ENCODE data around the gene MYH9.
"Not testable (repeated sequence)": the region's sequence is repeated elsewhere in the genome, so short reads cannot be mapped to it uniquely, and the experiment has no call there.

Gene MYH9

DNA sequence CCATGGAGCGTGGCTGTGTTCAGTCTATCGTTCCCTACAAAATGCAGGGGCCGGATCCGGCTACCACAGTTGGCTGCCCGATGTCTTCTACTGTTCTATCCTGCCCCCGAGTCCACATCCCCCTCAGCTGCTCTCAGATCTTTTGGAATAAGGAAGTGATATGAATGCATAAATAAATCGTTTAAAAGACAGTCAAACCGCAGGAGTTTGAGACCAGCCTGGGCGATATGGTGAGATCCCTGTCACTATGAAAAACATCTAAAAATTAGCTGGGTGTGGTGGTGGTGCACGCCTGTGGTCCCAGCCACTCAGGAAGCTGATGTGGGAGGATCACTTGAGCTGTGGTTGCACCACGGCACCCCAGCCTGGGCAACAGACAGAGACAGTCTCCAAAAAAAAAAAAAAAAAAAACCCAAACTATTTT lies 97.8 kb downstream of the MYH9 start:
- DNase-seq = not testable (repeated sequence)

DNA sequence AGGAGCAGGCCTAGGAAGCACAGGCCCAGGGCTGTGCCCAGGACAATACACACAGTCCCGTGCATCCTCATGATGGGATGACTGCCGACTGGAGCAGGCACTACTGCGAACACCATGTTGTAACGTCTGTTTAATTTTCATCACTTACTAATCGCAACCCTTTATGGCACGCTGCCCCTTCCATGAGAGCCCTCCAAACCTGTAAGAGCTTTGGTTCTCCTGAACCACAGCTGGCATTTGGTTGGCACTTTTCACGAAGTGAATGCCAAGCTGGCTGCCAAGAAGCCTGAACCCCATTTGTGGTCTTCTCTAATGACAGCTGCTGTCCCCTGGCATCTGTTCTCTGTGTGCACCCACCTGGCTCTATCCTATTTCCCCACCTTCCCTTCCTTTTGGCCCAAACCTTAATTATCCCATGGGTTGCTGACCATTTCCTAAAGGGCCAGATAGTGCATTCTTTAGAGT lies 98.3 kb downstream of the MYH9 start:
- DNase-seq = no peak

DNA sequence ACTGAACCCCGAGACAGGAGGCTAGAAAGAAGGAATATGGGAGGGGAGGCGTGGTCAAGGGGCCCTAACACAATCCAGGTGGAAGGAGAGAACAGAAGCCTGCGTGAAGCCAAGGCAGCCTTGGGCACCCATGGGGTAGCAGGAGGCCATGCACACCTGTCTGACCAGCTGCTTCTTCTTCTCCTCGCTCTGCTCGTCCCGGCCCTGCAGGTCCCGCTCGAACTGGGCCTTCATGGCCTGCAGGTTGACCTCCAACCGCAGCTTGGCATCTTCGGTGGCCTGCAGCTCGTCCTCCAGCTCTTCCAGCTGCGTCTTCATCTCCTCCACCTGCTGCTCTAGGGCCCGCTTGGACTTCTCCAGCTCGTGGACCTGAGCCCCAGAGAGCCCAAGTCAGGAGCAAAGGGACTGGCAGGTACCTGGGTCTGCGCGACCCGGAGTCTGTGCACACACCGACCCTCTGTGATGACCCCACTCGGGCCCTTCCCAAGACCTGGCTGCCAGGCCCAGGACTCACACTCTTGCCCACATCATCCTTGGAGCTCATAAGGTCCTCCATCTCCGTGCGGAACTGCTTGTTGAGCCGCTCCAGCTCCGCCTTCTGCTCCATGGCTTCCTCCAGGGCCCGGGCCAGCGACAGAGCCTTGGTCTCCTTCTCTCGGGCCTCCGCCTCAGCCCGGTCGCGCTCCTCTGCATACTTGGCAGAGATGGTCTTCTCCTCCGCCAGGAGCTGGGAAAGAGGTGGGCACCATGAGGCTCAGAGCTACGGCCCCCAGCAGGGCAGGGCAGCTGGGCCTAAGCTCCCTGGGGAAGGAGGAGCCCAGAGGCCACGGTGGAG lies 99.0 kb downstream of the MYH9 start:
- DNase-seq = no peak

DNA sequence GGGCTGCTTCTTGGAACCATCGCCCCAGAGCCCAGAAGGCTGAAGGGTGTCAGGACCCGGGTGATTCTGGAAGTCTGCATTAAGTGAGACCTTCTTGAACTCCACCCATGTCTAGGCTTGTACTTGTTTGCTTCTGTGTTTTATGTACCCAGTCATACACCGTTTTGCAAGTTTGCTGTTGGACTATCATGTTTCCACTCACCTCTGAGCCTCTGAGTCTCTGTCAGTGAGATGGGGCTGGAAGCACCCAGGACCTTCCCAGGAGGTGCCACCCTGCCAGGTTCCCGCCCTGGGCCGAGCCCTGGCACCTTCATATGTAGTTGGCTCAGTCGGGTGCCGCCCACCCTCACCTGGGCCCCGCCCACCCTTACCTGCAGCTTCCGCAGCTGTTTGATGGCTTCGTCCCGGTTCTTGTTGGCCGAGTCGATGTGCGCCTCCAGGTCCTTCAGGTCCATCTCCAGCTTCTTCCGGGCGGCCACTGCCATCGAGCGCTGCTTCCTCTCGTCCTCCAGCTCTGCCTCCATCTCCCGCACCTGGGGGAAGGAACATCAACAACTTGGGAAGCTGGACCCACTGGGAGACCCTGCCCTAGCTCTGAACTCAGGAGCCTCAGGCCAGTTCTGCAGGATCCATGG lies 99.8 kb downstream of the MYH9 start:
- no peak for DNase-seq

DNA sequence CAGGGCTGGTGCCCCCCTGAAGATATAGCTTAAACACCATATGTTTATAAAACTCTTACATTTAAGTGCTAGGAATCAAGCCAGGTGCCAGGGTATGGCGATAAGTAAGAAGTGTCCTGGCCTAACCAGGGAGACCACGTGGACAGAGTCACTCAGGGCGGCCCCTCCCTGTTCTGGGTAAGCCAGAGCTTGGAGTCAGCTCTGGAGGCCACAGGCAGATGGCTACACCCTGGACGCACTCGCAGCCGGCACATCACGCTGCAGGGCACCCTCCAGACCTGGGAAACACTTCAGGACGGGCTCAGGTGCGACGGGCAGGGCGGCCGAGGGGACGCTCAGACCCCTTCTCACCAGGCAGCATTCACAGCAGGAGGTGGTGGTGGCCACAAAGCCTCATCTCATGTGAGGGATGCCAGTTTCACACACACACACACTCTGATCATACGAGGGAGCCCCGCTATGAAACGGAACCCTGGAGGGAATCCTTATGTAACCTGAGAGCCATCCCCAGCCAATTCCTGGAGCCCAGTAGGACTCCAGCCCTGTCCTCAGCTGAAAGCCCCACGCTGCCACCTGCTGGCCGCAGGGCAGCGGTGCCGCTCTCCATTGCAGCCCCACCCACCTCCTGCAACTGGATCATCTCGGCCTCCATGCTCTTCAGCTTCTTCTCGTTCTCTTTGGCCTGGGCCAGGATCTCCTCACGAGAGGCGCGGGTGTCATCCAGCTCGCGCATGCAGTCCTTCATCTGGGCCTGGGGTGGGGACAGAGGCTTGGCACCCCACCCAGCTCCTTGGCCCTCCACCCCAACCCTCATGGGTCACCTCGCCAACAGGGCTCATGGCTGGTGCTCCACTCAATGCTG lies 101.4 kb downstream of the MYH9 start:
- peak; percentile 85 for DNase-seq

DNA sequence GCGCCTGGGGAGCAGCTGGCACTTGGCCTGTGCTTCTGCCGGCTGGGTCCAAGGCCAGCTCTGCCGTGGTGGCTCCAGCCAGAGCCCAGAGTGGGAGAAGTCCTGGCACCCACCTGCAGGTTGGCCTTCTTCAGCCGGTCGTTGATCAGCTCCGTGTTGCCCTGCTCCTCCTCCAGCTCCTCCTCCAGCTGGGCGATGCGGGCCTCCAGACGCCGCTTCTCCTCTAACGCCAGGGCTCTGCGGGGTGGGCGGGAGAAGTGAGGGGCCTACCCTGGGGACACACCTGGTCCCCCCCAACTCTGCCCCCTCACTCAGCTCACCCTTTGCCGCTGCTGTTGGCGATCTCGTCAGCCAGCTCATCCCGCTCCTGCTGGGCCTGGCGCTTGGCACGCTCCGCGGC lies 102.2 kb downstream of the MYH9 start:
- no peak for DNase-seq

DNA sequence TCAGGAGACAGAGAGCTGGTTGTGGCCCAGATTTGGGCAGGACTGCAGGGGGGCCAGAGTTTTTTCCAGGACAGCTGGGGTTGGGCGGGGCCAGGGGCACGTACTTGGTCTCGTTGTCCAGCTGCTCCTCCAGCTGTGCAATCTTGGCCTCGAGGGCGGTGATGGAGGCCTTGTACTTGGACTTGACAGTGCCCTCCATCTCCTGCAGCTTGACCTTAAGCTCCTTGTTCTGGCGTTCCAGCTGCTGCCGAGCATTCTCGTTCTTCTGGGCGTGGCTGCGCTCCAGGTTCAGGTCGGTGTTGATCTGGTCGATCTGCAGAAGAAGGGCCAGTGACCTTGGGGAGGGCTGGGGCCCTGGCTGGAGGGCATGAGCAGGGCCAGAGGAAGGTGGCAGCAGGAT lies 102.8 kb downstream of the MYH9 start:
- no peak for DNase-seq

DNA sequence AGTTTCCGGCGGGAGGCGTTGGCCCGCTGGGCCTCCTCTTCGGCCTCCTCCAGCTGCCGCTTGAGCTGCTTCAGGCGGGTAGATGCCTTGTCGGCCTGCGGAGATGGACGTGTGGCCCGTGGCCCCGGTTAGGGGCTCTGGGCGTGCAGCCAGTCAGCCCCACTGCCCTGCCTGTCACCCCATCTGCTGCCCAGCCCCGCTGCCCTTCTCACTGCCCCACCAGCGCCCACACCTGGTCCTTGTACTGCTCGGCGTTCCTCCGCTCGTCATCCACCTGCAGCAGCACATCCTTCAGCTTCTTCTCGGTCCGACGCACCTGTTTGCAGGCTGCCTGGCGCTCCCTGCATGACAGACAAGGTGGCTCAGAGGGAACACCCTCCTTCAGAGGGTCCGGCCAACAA lies 103.6 kb downstream of the MYH9 start:
- no peak for DNase-seq

DNA sequence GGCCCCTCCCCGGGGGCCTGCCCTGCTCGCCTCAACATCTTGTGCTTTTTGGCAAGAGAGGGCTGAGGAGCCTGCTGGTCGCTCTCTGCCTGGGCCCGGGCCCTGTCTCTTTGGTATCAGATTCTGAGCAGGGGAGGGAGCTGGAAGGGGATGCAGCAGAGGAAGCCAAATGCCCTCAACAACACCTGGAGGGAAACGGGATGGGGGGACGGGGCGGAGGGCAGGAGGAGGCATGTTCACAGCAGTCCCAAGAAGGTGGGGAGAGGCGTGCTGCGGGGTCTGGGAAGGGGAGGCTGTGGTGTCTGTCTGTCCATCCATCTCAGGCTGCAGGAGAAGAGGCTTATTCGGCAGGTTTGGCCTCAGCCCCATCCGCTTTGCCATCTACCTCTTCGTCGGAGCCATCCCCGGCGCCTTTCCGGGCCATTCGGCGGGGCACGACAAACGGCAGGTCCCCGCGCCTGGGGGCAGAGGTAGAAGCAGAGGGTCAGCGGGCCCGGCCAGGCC lies 105.4 kb downstream of the MYH9 start:
- DNase-seq = no peak

DNA sequence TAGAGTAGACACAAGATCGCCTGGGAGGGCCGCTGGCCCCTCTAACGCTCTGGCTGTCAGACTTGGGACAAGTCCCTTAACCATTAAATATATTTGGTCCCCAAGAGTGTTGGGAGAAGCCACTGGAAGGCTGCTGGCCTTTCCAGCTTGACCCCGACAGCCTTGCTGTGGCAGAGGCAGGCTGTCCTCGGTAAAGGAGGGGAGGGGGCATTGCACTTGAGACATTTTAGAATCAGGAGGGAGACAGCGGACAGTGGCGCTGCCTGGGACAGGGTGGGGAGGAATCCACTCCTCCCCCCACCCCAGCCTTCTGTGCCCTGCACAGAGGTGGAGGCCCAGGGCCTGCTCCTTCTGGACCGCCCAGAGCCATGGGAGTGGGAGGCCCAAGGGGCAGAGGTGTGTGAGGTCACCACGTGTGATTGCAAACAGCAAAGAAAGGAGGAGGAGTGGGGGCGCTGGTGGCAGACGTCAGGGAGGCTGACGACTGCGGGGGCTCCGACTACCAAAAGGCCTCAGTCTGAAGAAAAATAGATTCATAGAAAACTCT lies 105.9 kb downstream of the MYH9 start:
- no peak for DNase-seq

DNA sequence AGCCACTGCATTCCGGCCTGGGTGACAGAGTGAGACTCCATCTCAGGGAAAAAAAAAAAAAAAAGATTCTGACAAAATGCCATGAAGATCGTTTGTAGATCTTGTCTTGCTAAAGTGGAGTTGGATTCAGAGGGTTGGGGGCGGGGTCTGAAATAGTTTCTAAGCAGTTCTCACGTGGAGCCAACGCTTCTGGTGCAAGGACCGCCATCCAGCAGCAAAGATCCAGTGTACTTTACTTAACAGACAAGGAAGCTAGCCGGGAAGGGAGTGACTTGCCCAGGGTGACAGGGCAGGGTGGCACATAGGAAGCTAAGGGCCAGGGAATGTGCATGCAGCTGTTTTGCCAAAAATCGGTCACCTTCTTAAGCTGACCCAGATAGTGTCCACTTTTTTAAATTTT lies 107.4 kb downstream of the MYH9 start:
- DNase-seq = no peak

DNA sequence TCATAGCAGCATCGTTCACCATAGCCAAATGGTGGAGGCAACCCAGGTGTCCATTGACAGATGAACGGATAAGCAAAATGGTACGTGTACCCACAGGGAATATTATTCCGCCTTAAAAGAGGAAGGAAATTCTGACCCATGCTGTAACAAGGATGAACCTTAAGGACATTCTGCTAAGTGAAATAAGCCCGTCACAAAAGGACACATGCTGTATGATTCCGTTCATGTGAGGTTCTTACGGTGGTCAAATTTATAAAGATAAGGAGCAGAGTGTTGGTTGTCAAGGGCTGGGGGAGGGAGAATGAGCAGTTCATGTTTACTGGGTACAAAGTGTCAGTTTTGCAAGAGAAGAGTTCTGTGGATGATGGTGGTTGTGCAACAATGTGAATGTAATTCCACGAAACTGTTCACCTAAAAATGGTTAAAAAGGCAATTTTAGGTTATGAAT lies 108.5 kb downstream of the MYH9 start:
- DNase-seq = no peak

DNA sequence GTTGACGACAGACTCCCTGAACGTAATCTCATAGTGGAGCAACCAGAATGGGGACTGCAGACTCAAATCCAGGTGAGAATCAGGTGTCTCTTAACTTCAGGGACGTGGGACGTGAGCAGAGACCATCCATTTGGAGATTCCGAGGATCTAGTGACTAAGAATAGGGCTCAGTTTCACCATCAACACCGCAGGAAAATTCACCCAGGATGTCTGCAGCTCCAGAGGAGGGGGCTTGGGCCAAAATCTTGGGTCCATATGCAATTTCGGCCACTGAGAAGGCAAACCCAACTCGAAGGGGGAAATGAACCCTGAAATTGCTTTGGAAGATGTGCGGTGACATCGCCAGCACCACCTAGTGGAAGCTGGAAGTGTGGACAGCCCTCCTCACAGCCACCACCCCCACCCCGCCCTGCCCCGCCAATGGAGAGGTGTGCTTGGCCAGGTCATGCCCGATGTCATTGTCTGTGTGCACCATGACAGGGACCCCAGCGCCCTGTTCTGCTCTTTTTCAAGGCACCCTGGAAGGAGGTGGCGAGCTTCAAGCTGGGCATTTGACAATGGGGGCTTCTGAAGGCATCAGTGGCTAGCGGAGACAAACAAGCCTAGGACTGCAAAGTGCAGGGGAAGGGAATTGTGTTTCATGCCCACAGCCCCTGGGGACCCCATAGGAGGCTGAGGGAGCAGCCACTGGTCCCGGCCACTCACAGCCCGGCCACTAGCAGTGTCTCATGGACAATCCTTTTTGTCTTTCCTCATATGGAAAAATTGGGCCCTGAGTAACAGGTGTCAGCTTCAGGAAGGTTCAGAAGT lies 110.1 kb downstream of the MYH9 start:
- peak; percentile 81 for DNase-seq

DNA sequence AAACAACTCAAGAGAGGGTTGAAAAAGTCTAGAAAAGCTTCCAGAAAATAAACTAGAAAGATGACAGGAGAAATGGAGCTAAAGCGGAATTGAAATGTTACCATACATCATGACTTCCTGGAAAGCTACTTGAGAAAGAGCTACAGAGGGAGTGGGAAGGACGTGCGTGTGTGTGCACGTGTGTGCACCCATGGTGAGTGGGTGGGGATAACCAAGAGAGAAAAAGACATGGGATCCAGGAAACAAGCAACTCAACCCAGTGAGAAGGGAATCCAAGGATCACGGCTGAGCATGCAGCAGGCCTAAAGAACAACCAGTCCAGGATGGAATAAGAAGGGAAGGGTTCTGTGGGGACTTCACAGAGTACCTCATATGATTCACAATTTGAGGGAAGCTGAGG lies 113.2 kb downstream of the MYH9 start:
- no peak for DNase-seq

DNA sequence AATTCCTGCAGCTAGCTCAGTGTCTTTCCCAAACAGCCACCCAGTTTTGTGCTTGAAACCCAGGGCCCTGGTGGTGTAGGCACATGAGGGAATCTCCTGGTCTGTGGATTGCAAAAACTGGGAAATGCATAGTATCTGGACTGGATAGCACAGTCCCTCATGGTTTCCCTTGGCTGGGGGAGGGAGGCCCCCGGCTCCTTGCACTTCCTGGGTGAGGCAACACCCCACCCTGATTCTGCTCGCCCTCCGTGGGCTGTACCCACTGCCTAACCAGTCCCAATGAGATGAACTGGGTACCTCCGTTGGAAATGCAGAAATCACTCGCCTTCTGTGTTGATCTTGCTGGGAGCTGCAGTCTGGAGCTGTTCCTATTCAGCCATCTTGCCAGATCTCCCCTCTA lies 115.8 kb downstream of the MYH9 start:
- DNase-seq = not testable (repeated sequence)

DNA sequence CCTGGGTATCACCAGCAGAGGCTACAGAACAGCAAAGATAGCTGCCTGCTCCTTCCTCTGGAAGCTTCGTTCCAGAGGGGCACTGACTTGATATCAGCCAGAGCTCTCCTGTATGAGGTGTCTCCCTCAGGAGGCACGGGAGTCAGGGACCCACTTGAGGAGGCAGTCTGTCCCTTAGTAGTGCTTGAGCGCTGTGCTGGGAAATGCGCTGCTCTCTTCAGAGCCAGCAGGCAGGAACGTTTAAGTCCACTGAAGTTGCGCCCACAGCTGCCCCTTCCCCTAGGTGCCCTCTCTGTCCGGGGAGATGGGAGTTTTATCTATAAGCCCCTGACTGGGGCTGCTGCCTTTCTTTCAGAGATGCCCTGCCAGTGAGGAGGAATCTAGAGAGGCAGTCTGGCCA lies 116.5 kb downstream of the MYH9 start:
- DNase-seq = not testable (repeated sequence)

DNA sequence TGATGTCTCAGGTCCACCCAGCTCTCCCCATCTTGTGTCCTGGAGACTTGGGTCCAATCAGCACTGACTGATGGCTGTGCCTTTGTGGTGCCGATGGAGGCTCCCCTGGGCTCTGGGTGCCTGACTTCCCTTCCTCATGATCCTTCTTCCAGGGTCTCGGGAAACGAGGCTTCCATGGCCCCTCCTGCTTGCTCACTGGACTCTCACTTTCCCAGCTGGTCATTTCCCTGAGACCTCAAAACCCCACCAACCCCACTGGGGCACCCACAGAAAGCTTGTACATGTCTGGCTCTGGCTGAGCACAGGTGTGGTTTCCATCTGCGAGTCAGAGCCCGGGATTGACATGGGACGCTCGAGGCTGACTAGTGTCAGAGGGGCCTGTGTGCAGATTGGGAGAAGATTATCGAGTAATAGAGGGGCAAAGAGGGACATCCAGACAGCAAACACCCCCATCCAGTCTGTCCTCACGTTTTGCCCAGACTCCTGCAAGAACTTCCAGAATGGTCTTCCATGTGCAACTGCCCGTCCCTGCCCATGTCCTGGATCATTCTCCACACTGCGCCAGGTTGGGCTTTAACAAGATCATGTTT lies 119.8 kb downstream of the MYH9 start:
- DNase-seq = no peak

DNA sequence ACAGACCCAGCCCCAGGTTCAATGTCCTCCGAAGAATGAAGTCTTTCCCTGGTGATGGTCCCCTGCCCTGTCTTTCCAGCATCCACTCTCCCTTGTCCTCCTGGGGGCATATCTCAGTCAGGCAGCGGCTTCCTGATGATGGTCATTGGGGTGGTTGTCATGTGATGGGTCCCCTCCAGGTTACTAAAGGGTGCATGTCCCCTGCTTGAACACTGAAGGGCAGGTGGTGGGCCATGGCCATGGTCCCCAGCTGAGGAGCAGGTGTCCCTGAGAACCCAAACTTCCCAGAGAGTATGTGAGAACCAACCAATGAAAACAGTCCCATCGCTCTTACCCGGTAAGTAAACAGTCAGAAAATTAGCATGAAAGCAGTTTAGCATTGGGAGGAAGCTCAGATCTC lies 120.7 kb downstream of the MYH9 start:
- no peak for DNase-seq

DNA sequence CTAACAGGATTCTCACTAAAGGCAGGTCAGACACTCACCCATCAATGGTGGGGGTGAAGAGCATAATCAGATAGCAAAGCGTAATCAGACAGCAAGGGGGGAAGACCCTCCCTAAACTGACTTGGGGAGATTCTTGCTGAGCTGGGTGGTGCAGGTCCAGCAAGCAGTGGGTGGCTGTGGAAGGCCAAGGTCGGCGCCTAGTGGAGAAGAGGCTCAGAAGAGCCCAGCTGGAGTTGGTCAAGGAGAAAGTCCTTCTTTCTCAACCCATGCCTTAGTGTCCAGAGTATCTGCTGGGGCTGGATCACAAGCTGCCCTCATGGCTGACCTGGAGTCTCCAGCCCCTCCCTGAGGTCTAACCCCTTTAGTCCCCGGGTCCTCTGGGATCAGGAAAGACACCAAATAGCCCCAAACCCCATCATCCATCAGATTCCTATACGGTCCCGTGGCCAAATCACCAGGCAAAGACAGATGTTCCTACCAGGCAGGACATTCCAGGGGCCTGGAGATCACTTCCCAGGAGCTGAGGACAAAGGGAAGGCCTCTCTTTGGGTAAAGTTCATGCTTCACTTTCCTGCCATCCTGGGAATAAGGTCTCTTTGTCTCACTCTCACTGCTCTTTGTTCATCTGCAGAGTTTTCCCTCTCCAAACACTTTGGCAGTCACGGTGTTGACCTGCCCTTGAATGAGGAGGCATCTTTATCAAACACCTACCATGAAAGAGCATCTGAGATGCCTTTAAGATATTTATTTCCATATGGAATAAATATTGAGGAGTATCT lies 123.7 kb downstream of the MYH9 start:
- DNase-seq = not testable (repeated sequence)

DNA sequence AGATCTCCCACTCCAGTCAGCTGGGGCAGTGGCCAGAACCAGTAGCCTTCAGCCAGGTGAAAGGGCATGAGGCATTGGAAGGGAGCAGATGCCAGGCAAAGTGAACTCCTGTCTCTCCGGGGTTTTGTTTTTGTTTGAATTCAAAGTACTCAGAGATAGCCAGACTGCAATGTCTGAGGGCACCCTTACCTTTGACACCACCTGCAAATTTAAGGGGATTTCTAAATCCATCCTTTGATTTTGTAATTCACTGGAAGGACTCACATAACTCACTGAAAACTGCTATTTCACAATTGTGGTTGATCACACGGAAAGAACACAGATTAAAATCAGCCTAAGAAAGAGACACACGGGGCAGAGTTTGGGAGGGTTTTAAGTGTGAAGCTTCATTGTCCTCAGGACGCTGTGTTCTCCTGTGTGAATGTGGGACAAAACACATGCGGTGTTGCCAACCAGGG lies 124.5 kb downstream of the MYH9 start:
- not testable (repeated sequence) for DNase-seq

DNA sequence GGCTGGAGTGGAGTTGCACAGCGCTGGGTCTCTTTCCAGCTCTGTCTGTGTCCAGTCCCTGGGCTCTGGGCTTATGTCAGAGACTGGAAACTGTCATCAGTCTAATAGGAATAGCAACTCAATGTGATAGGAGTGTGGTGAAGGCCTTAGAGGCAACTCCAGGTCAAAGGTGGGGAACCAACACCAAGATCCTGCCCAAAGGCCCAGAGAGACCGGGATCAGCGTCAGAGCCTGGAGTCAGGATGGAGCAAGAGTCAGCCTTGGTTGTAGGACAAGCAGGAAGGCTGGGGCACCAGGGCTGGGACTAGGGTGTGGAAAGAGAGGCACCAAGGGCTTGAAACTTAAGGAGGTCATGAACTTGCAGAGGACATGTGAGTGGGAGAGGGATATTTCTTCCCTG lies 125.5 kb downstream of the MYH9 start:
- not testable (repeated sequence) for DNase-seq

Data from activated CD4-positive, alpha-beta T cell treated with anti-CD3 and anti-CD28 coated beads for 48 hours (primary cell).